ENCODE measurements around the gene PSMG4.

The PSMG4 gene

GRCh38 chr6:3250231-3250675 lies 8.5 kb upstream of the PSMG4 start:
- Histone ChIP-seq H3F3A (ENCODE audit: control insufficient read depth, insufficient read depth) (no peaks in the 10 kb centered on the region), H3K79me2 (ENCODE audit: control insufficient read depth, low read length) (no peaks in the 10 kb centered on the region), H3K9me2 (replicated peaks; ENCODE audit: control insufficient read depth, low read length) (no peaks in the 10 kb centered on the region), H3K4me2 (ENCODE audit: low read length) (no peak overlapping the region), H3K36me3 (ENCODE audit: control insufficient read depth, low read length) (no peaks in the 10 kb centered on the region), H4K20me1 (ENCODE audit: control insufficient read depth, insufficient read depth, low read depth, low read length) (no peaks in the 10 kb centered on the region), H3K27me3 (ENCODE audit: control insufficient read depth, low read length) (peaks cover 17% of the 10 kb centered on the region), H3K4me3 (ENCODE audit: low read length) (no peak overlapping the region), H3K4me1 (ENCODE audit: control insufficient read depth, low read length) (peaks cover 9% of the 10 kb centered on the region), H3K27ac (ENCODE audit: low read depth, low read length) (no peak overlapping the region), H3K9me3 (ENCODE audit: control insufficient read depth, insufficient read depth, low read length) (peaks cover 7% of the 10 kb centered on the region; the same call in 1 of the 2 replicates)
- no peak for TF ChIP-seq EZH2phosphoT487 (IDR thresholded peaks at IDR 0.05; ENCODE audit: borderline replicate concordance, low read length)
- TF ChIP-seq, protein P1, sequence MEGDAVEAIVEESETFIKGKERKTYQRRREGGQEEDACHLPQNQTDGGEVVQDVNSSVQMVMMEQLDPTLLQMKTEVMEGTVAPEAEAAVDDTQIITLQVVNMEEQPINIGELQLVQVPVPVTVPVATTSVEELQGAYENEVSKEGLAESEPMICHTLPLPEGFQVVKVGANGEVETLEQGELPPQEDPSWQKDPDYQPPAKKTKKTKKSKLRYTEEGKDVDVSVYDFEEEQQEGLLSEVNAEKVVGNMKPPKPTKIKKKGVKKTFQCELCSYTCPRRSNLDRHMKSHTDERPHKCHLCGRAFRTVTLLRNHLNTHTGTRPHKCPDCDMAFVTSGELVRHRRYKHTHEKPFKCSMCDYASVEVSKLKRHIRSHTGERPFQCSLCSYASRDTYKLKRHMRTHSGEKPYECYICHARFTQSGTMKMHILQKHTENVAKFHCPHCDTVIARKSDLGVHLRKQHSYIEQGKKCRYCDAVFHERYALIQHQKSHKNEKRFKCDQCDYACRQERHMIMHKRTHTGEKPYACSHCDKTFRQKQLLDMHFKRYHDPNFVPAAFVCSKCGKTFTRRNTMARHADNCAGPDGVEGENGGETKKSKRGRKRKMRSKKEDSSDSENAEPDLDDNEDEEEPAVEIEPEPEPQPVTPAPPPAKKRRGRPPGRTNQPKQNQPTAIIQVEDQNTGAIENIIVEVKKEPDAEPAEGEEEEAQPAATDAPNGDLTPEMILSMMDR (IDR thresholded peaks at IDR 0.05; ENCODE audit: low read depth, low read length, poor library complexity, severe bottlenecking): no peak

DNA sequence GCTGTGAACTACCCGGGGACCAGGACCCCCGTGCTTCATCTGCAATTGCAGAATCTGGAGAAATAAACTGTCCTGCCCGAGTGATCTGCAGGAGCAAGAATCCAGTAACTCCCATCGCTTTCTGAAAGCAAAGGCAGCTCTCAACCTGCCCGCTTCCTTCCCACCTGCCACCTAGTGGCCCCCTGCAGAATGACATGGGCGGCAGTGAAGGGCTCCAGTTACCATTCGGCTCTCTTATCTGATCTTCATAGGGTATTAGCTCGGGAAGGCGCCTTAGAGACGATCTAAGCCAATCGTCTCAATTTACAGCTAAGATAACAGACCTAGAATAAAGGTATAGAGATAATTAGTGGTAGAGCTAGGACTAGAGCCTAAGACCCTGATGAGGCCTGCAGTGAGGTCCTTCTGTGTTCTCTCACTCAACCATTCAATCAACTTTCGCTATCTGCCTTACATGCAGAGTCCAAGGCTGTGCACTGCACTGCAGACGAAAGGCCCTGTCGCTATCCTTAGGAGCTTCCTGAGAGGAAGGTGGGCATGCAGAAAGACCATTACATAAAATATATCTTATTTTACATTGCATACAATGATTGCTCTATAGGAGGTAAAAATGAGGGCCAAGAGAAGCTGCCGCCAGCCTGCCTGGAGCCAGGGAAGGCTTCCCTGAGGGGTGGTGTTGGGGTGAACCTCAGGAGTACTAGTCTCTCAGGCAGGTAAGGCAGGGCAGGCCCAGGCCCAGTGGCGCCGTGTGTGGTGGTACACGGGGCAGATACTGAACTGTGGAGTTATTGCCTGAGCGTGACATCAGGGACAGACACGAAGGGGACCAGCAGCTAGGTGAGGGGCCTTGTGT lies 7.1 kb upstream of the PSMG4 start:
- Histone ChIP-seq H3F3A (ENCODE audit: control insufficient read depth, insufficient read depth) (no peaks in the 10 kb centered on the region), H3K36me3 (ENCODE audit: control insufficient read depth, low read length) (no peaks in the 10 kb centered on the region), H3K27ac (ENCODE audit: low read depth, low read length) (no peak overlapping the region), H3K9me2 (replicated peaks; ENCODE audit: control insufficient read depth, low read length) (no peaks in the 10 kb centered on the region), H3K4me3 (ENCODE audit: low read length) (no peak overlapping the region), H4K20me1 (ENCODE audit: control insufficient read depth, insufficient read depth, low read depth, low read length) (no peaks in the 10 kb centered on the region), H3K4me1 (ENCODE audit: control insufficient read depth, low read length) (peaks cover 9% of the 10 kb centered on the region), H3K27me3 (ENCODE audit: control insufficient read depth, low read length) (peaks cover 17% of the 10 kb centered on the region), H3K9me3 (ENCODE audit: control insufficient read depth, insufficient read depth, low read length) (peaks cover 9% of the 10 kb centered on the region; the same call in 1 of the 2 replicates), H3K4me2 (ENCODE audit: low read length) (peak overlapping the region; percentile 36; the same call in 1 of the 2 replicates), H3K79me2 (ENCODE audit: control insufficient read depth, low read length) (no peaks in the 10 kb centered on the region)
- no peak for TF ChIP-seq EZH2phosphoT487 (IDR thresholded peaks at IDR 0.05; ENCODE audit: borderline replicate concordance, low read length)
- TF ChIP-seq, protein P1 (IDR thresholded peaks at IDR 0.05; ENCODE audit: low read depth, low read length, poor library complexity, severe bottlenecking): peak; percentile 91

DNA sequence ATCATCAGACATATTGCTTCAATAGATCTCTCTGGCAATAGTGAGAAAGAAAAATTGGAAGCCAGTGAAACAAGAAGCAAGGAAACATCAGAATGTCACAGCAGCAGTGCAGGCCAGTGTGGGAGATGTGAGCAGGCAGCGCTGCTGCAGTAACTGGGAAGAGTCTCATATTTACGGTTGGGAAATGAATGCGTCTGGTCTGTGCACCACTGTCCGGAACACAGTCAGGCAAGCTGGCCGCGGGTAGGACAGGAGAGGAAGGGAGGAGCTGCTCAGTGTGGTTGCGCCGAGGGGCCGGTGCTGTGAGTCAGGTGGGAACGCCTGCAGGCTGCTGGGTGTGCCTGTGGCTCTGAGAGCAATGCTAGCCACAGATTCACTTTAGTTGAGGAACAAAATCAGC lies 6.4 kb upstream of the PSMG4 start:
- peaks cover 9% of the 10 kb centered on the region for H3K4me1 ChIP-seq (ENCODE audit: control insufficient read depth, low read length)
- no peak for TF ChIP-seq EZH2phosphoT487 (IDR thresholded peaks at IDR 0.05; ENCODE audit: borderline replicate concordance, low read length)
- TF ChIP-seq, protein P1 (IDR thresholded peaks at IDR 0.05; ENCODE audit: low read depth, low read length, poor library complexity, severe bottlenecking): no peak
- H3F3A ChIP-seq (ENCODE audit: control insufficient read depth, insufficient read depth): no peaks in the 10 kb centered on the region
- H3K9me2 ChIP-seq (replicated peaks; ENCODE audit: control insufficient read depth, low read length): no peaks in the 10 kb centered on the region
- peaks cover 14% of the 10 kb centered on the region for H3K27me3 ChIP-seq (ENCODE audit: control insufficient read depth, low read length)
- H3K4me3 ChIP-seq (ENCODE audit: low read length): no peak overlapping the region
- H3K27ac ChIP-seq (ENCODE audit: low read depth, low read length): no peak overlapping the region
- no peaks in the 10 kb centered on the region for H3K36me3 ChIP-seq (ENCODE audit: control insufficient read depth, low read length)
- H3K79me2 ChIP-seq (ENCODE audit: control insufficient read depth, low read length): no peaks in the 10 kb centered on the region
- H3K9me3 ChIP-seq (ENCODE audit: control insufficient read depth, insufficient read depth, low read length): peaks cover 9% of the 10 kb centered on the region; the same call in 1 of the 2 replicates
- no peaks in the 10 kb centered on the region for H4K20me1 ChIP-seq (ENCODE audit: control insufficient read depth, insufficient read depth, low read depth, low read length)
- H3K4me2 ChIP-seq (ENCODE audit: low read length): no peak overlapping the region
